ENCODE results near the gene PEX11B. TPM values are rescaled to one million over a fixed set of nuclear protein-coding genes. Genes with fewer than 3 reads are reported as not detected.

PEX11B gene
- total and polyA plus RNA-seq, 4 donors, result 35.0 to 52.0 (median 44.6) TPM

GRCh38 chr1:145961109-145961424 lies 42.5 kb upstream of the PEX11B start:
- no peaks in the 10 kb centered on the region for H3K36me3 ChIP-seq (ENCODE audit: control insufficient read depth, insufficient read depth, low read length)
- peaks cover 42% of the 10 kb centered on the region for H3K4me1 ChIP-seq (ENCODE audit: control insufficient read depth, insufficient read depth, low read length)
- peak overlapping the region; percentile 93 for H3K4me3 ChIP-seq (ENCODE audit: low read depth, low read length)
- WGBS (ENCODE audit: insufficient coverage), result under 1% methylated on average over 16 of the region's 22 CpGs
- no peaks in the 10 kb centered on the region for H3K9me3 ChIP-seq (ENCODE audit: control insufficient read depth, insufficient read depth, low read length)
- DNase-seq (ENCODE audit: low read depth in 4 of 6, low spot score in 6 of 6), result no peak
- H3K27me3 ChIP-seq (ENCODE audit: control insufficient read depth, insufficient read depth, low read length), result no peaks in the 10 kb centered on the region
- H3K27ac ChIP-seq (ENCODE audit: low read depth, low read length), result peak overlapping the region; percentile 94

DNA sequence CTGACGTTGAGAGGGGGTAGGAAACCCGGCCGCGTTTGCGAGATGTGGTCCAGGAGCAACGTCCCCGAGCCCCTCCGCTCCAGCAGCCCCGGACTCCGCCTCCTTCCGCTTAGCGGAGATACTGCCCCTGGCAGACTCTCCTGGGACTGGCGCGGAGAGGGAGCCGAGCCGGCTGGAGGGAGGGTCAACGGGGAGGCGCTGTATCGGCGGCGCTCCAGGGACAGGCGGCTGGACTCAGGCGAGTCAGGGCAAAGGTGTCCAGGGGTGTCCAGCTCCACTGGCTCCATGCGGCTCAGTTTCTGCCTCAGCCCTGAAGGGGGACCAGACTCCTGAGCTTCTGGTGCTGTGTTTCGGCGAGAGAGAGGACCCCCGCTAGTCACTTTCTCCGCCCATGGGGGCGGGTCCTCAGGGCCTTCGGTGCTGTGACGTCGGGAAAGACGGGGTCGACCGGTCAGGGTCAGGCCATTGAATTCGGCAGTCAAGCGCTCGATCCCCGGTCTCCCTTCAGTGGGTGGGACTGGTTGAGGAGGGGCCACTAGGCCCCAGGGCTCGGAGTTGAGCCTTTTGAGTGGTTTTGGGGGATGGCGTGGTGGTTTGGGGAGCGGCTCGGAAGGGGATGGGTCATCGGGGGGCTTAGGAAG lies 42.1 kb upstream of the PEX11B start:
- peak in 3 of 6 donors; percentile 76 to 95 (median 93) for DNase-seq (ENCODE audit: low read depth in 4 of 6, low spot score in 6 of 6)
- no peaks in the 10 kb centered on the region for H3K27me3 ChIP-seq (ENCODE audit: control insufficient read depth, insufficient read depth, low read length)
- peak overlapping the region; percentile 94 for H3K27ac ChIP-seq (ENCODE audit: low read depth, low read length)
- 1% methylated on average over 43 of the region's 44 CpGs for WGBS (ENCODE audit: insufficient coverage)
- no peaks in the 10 kb centered on the region for H3K36me3 ChIP-seq (ENCODE audit: control insufficient read depth, insufficient read depth, low read length)
- H3K9me3 ChIP-seq (ENCODE audit: control insufficient read depth, insufficient read depth, low read length), result no peaks in the 10 kb centered on the region
- H3K4me3 ChIP-seq (ENCODE audit: low read depth, low read length), result peak overlapping the region; percentile 93
- H3K4me1 ChIP-seq (ENCODE audit: control insufficient read depth, insufficient read depth, low read length), result peaks cover 42% of the 10 kb centered on the region

DNA sequence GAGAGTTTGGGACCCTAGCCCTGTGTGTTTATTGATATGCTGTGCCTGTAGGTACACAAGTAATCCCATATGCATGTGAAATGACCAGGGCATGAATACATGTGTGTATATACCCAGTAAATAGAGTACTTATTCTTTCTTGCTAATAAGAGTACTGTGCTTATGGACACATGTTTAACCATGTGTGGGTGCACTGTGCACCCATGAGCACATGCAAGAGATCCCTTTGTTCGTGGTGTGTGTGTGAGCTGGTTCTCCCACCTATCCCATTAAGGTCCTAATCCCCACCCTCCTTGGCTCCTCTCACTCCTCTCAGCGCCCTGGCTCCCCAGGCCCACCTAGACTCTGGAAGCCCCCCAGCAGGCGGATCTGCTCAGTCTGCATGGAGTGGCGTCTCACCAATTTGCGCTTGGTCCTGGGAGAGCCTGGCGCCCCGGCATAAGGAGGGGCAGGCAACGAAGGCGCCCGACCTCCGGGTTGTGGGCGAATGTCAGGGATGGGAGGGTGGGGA lies 41.5 kb upstream of the PEX11B start:
- H3K9me3 ChIP-seq (ENCODE audit: control insufficient read depth, insufficient read depth, low read length), result no peaks in the 10 kb centered on the region
- peaks cover 42% of the 10 kb centered on the region for H3K4me1 ChIP-seq (ENCODE audit: control insufficient read depth, insufficient read depth, low read length)
- no peak for DNase-seq (ENCODE audit: low read depth in 4 of 6, low spot score in 6 of 6)
- H3K36me3 ChIP-seq (ENCODE audit: control insufficient read depth, insufficient read depth, low read length), result no peaks in the 10 kb centered on the region
- no peaks in the 10 kb centered on the region for H3K27me3 ChIP-seq (ENCODE audit: control insufficient read depth, insufficient read depth, low read length)
- peak overlapping the region; percentile 93 for H3K4me3 ChIP-seq (ENCODE audit: low read depth, low read length)
- peak overlapping the region; percentile 94 for H3K27ac ChIP-seq (ENCODE audit: low read depth, low read length)
- WGBS (ENCODE audit: insufficient coverage), result 5% methylated on average over 10 of the region's 12 CpGs

GRCh38 chr1:145959333-145959732 lies 40.8 kb upstream of the PEX11B start:
- no peaks in the 10 kb centered on the region for H3K36me3 ChIP-seq (ENCODE audit: control insufficient read depth, insufficient read depth, low read length)
- H3K9me3 ChIP-seq (ENCODE audit: control insufficient read depth, insufficient read depth, low read length), result no peaks in the 10 kb centered on the region
- H3K4me3 ChIP-seq (ENCODE audit: low read depth, low read length), result no peak overlapping the region
- DNase-seq (ENCODE audit: low read depth in 4 of 6, low spot score in 6 of 6), result no peak
- H3K27me3 ChIP-seq (ENCODE audit: control insufficient read depth, insufficient read depth, low read length), result no peaks in the 10 kb centered on the region
- H3K4me1 ChIP-seq (ENCODE audit: control insufficient read depth, insufficient read depth, low read length), result peaks cover 42% of the 10 kb centered on the region
- no peak overlapping the region for H3K27ac ChIP-seq (ENCODE audit: low read depth, low read length)

DNA sequence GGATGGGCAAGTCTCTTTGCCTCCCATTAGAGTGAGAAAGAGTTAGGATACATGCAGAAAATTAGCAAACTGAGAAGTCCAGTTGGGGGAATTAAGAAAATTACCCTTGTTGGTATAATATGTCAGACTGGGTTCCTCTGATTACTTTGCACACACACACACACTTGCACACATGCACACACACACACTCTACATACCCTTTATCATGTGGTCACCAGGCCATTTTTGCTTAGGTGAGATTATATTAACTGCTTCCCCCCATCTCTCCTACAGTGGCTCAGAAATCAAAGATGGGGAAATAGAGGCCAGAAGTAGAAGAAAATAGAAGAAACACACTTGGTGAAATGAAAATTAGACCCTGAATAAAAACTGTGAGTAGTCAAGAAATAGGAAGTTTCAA lies 40.2 kb upstream of the PEX11B start:
- no peak overlapping the region for H3K4me3 ChIP-seq (ENCODE audit: low read depth, low read length)
- no peak for DNase-seq (ENCODE audit: low read depth in 4 of 6, low spot score in 6 of 6)

DNA sequence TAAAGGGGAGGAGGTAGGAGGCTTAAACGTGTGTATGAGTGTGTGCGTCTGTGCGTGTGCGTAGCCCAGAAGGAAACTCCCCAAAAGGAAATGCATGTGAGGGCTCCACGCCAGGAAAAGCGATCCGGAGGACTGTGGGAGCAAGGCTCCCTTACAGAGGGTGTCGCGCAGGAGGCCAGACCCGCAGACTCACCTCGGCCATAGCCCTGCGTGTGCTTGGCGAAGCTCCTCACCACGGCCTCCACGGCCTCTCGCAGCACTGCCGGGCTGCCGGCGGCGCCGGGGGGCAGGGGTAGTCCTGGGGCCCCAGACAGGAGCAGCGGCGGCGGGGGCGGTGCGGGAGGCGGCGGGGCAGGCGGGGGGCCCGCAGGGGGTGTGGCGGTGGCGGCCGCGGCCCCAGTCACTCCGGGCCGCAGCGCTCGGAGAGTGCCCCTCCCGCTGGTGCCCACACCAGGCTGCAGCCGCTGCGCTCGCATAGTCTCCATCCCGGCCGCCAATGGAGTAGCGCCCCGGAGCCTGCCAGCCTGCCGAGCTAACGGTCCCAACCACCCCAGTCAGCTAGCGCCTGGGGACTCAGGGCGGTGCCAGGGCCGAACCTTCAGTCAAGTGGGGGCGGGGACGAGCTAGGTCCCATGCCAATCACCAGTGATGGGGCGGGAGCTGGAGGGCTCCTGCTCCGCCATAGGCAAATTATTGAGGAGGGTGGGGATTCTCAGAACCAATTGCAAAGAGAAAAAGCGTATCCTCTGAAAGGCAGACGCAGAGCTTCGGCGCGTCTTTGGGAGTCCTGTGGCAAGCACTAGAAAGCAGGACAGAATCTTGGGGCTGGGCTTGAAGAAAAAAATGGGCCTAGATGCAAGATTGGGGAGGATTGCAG lies 39.2 kb upstream of the PEX11B start, which contains the start of gene LIX1L:
Gene LIX1L (minus strand): TSS at position 575 of the 877 bp plus-strand sequence. CDS start 90 bp downstream, at position 485.
- DNase-seq (ENCODE audit: low read depth in 4 of 6, low spot score in 6 of 6), result peak; percentile 91 to 99 (median 94)
- peaks cover 32% of the 10 kb centered on the region for H3K4me1 ChIP-seq (ENCODE audit: control insufficient read depth, insufficient read depth, low read length)
- 0% methylated on average over 60 of the region's 60 CpGs for WGBS (ENCODE audit: insufficient coverage)

More for the DNA sequence above, 40.2 kb upstream of the PEX11B start:
- Histone ChIP-seq H3K27ac (ENCODE audit: low read depth, low read length) (peak overlapping the region; percentile 96), H3K4me1 (ENCODE audit: control insufficient read depth, insufficient read depth, low read length) (peaks cover 40% of the 10 kb centered on the region), H3K9me3 (ENCODE audit: control insufficient read depth, insufficient read depth, low read length) (no peaks in the 10 kb centered on the region), H3K36me3 (ENCODE audit: control insufficient read depth, insufficient read depth, low read length) (no peaks in the 10 kb centered on the region), H3K27me3 (ENCODE audit: control insufficient read depth, insufficient read depth, low read length) (no peaks in the 10 kb centered on the region)

GRCh38 chr1:145956781-145957442 lies 38.4 kb upstream of the PEX11B start:
- DNase-seq (ENCODE audit: low read depth in 4 of 6, low spot score in 6 of 6), result peak in 3 of 6 donors; percentile 31 to 79 (median 72)
- Histone ChIP-seq H3K36me3 (ENCODE audit: control insufficient read depth, insufficient read depth, low read length) (no peaks in the 10 kb centered on the region), H3K27ac (ENCODE audit: low read depth, low read length) (peak overlapping the region; percentile 96), H3K27me3 (ENCODE audit: control insufficient read depth, insufficient read depth, low read length) (no peaks in the 10 kb centered on the region), H3K9me3 (ENCODE audit: control insufficient read depth, insufficient read depth, low read length) (no peaks in the 10 kb centered on the region), H3K4me1 (ENCODE audit: control insufficient read depth, insufficient read depth, low read length) (peaks cover 25% of the 10 kb centered on the region), H3K4me3 (ENCODE audit: low read depth, low read length) (peak overlapping the region; percentile 83)
- WGBS (ENCODE audit: insufficient coverage), result 0% methylated on average over 1 of the region's 3 CpGs

More for the DNA sequence above, 39.2 kb upstream of the PEX11B start, which contains the start of gene LIX1L:
- H3K27ac ChIP-seq (ENCODE audit: low read depth, low read length), result peak within 1 kb of the TSS; percentile 96
- no peaks in the 10 kb centered on the region for H3K27me3 ChIP-seq (ENCODE audit: control insufficient read depth, insufficient read depth, low read length)
- no peaks in the 10 kb centered on the region for H3K9me3 ChIP-seq (ENCODE audit: control insufficient read depth, insufficient read depth, low read length)
- peak within 1 kb of the TSS; percentile 83 for H3K4me3 ChIP-seq (ENCODE audit: low read depth, low read length)
- H3K36me3 ChIP-seq (ENCODE audit: control insufficient read depth, insufficient read depth, low read length), result no peaks in the 10 kb centered on the region

GRCh38 chr1:145956361-145956760 lies 37.8 kb upstream of the PEX11B start:
- peak overlapping the region; percentile 83 for H3K4me3 ChIP-seq (ENCODE audit: low read depth, low read length)
- peak overlapping the region; percentile 96 for H3K27ac ChIP-seq (ENCODE audit: low read depth, low read length)
- H3K36me3 ChIP-seq (ENCODE audit: control insufficient read depth, insufficient read depth, low read length), result no peaks in the 10 kb centered on the region
- H3K9me3 ChIP-seq (ENCODE audit: control insufficient read depth, insufficient read depth, low read length), result no peaks in the 10 kb centered on the region
- H3K4me1 ChIP-seq (ENCODE audit: control insufficient read depth, insufficient read depth, low read length), result peaks cover 20% of the 10 kb centered on the region
- H3K27me3 ChIP-seq (ENCODE audit: control insufficient read depth, insufficient read depth, low read length), result no peaks in the 10 kb centered on the region
- DNase-seq (ENCODE audit: low read depth in 4 of 6, low spot score in 6 of 6), result no peak

- 40% methylated on average over 1 of the region's 2 CpGs for WGBS (ENCODE audit: insufficient coverage)
- no peaks in the 10 kb centered on the region for H3K27me3 ChIP-seq (ENCODE audit: control insufficient read depth, insufficient read depth, low read length)
- DNase-seq (ENCODE audit: low read depth in 4 of 6, low spot score in 6 of 6), result peak in 2 of 6 donors; percentile 23 to 66
- H3K9me3 ChIP-seq (ENCODE audit: control insufficient read depth, insufficient read depth, low read length), result no peaks in the 10 kb centered on the region
- peaks cover 3% of the 10 kb centered on the region for H3K36me3 ChIP-seq (ENCODE audit: control insufficient read depth, insufficient read depth, low read length)
- peaks cover 10% of the 10 kb centered on the region for H3K4me1 ChIP-seq (ENCODE audit: control insufficient read depth, insufficient read depth, low read length)
- H3K4me3 ChIP-seq (ENCODE audit: low read depth, low read length), result peak overlapping the region; percentile 2
- peak overlapping the region; percentile 45 for H3K27ac ChIP-seq (ENCODE audit: low read depth, low read length)
Observed at GRCh38 chr1:145955436-145955835, 36.9 kb upstream of the PEX11B start.

All from spinal cord (tissue), 10 donors.